SK-N-SH (cell line): Measurements from ENCODE around the gene TGFBI. TPM values are rescaled to one million over a fixed set of nuclear protein-coding genes. Genes with fewer than 3 reads are reported as not detected.

Experiments
- CTCF ChIA-PET: fragments of 300-600, 350-600 bp; formaldehyde crosslinking; extraction: SDS; loops from one replicate; lab custom pipeline; 2021; lab: Yijun Ruan, JAX
- POLR2A ChIA-PET: fragments of 350-600 bp; sonication (Branson Sonifier 250); formaldehyde crosslinking; extraction: SDS; loops from one replicate; lab custom pipeline; 2020; ENCODE audit warnings: antibody characterized with exemption, inconsistent platforms; lab: Yijun Ruan, JAX
- DNase-seq: peaks from one replicate; pipeline ENCODE4 v3.0.0; 2012
- H2AFZ ChIP-seq: fragments of 200-600 bp; sonication (generic); 2 replicates; pipeline ENCODE4 v1.8.1; 2016; ENCODE audit warnings: antibody characterized with exemption, mild to moderate bottlenecking, low read depth
- H3F3A ChIP-seq: fragments of 200-600 bp; sonication (generic); replicated peaks from 2 replicates; pipeline ENCODE3; 2016; ENCODE audit warnings: antibody characterized with exemption, mild to moderate bottlenecking; ENCODE audit not compliant: insufficient read depth
- H3K27ac ChIP-seq, 2 experiments: fragments of 200-500 bp in 1 of 2; fragments of 200-600 bp in 1 of 2; sonication (Bioruptor generic) in 1 of 2; sonication (generic), shearing (Covaris generic) in 1 of 2; 2 replicates each; pipeline versions ENCODE4 v1.5.1 to v1.6.1; 2014 to 2016; ENCODE audit warnings: low read depth in 2 of 2, inconsistent platforms in 1 of 2, low read length in 1 of 2, mild to moderate bottlenecking in 1 of 2, mixed read lengths in 1 of 2
- H3K27me3 ChIP-seq: fragments of 200-600 bp; sonication (generic), shearing (Covaris generic); 2 replicates; pipeline ENCODE4 v1.6.1; 2016; ENCODE audit warnings: mixed run types; ENCODE audit not compliant: insufficient read depth
- H3K36me3 ChIP-seq, 2 experiments: fragments of 200-500 bp in 1 of 2; fragments of 200-600 bp in 1 of 2; sonication (Bioruptor generic) in 1 of 2; sonication (generic) in 1 of 2; replicated peaks in 1 of 2; 2 replicates each; pipeline versions ENCODE3 to v1.5.1; 2014 to 2016; ENCODE audit warnings: low read length in 1 of 2, mild to moderate bottlenecking in 1 of 2; ENCODE audit not compliant: insufficient read depth in 2 of 2, control insufficient read depth in 1 of 2
- H3K4me1 ChIP-seq, 2 experiments: fragments of 200-500 bp in 1 of 2; fragments of 200-600 bp in 1 of 2; sonication (Bioruptor generic) in 1 of 2; sonication (generic), shearing (Covaris generic) in 1 of 2; 2 replicates each; pipeline versions ENCODE4 v1.5.1 to v1.6.1; 2014 to 2016; ENCODE audit warnings: low read depth in 1 of 2, low read length in 1 of 2, mixed run types in 1 of 2; ENCODE audit not compliant: insufficient read depth in 2 of 2, control insufficient read depth in 1 of 2
- H3K4me2 ChIP-seq: fragments of 200-600 bp; sonication (generic), shearing (Covaris generic); 2 replicates; pipeline ENCODE4 v1.6.1; 2017; ENCODE audit warnings: mixed run types
- H3K4me3 ChIP-seq, 2 experiments: fragments of 200-500 bp in 1 of 2; fragments of 200-600 bp in 1 of 2; sonication (Bioruptor generic) in 1 of 2; sonication (generic), shearing (Covaris generic) in 1 of 2; 2 replicates each; pipeline versions ENCODE4 v1.5.1 to v1.8.1; 2014 to 2016; ENCODE audit warnings: low read depth in 2 of 2, inconsistent platforms in 1 of 2, low read length in 1 of 2, mild to moderate bottlenecking in 1 of 2, mixed read lengths in 1 of 2, moderate library complexity in 1 of 2
- H3K79me2 ChIP-seq: fragments of 200-600 bp; sonication (generic); 2 replicates; pipeline ENCODE4 v1.8.1; 2017; ENCODE audit warnings: mild to moderate bottlenecking; ENCODE audit not compliant: insufficient read depth
- H3K9ac ChIP-seq: fragments of 200-600 bp; sonication (generic); 2 replicates; pipeline ENCODE4 v1.6.1; 2017; ENCODE audit warnings: mixed run types
- H3K9me2 ChIP-seq: fragments of 200-600 bp; sonication (generic); 2 replicates; pipeline ENCODE4 v1.6.1; 2017; ENCODE audit warnings: mixed run types
- H3K9me3 ChIP-seq: fragments of 200-600 bp; sonication (generic); 2 replicates; pipeline ENCODE4 v1.6.1; 2017; ENCODE audit warnings: mixed run types, mild to moderate bottlenecking, moderate library complexity
- H4K20me1 ChIP-seq: fragments of 200-600 bp; sonication (generic); 2 replicates; pipeline ENCODE4 v1.6.1; 2017; ENCODE audit warnings: mild to moderate bottlenecking, mixed run types; ENCODE audit not compliant: insufficient read depth
- EP300 ChIP-seq, 2 experiments: IDR thresholded peaks; 2 replicates each; pipeline versions ENCODE4 v1.4.0 to v1.6.1; 2012; ENCODE audit warnings: borderline replicate concordance in 1 of 2, low read depth in 1 of 2, low read length in 1 of 2
- EZH2phosphoT487 ChIP-seq: fragments of 200-600 bp; sonication (generic); IDR thresholded peaks from 2 replicates; pipeline ENCODE4 v1.6.1; 2017; ENCODE audit warnings: low read depth, mixed run types, mild to moderate bottlenecking, antibody characterized with exemption, moderate library complexity, borderline replicate concordance
- FOSL2 ChIP-seq: IDR thresholded peaks from 2 replicates; pipeline ENCODE4 v1.4.0; 2012; ENCODE audit warnings: low read depth, mild to moderate bottlenecking, moderate library complexity, borderline replicate concordance
- FOXM1 ChIP-seq: IDR thresholded peaks from 2 replicates; pipeline ENCODE4 v1.4.0; 2012; ENCODE audit warnings: low read depth, mild to moderate bottlenecking
- NFIC ChIP-seq: IDR thresholded peaks from 2 replicates; pipeline ENCODE4 v1.4.0; 2012; ENCODE audit warnings: borderline replicate concordance
- NRF1 ChIP-seq: IDR thresholded peaks from 2 replicates; pipeline ENCODE4 v1.6.1; 2012; ENCODE audit warnings: low read depth, mild to moderate bottlenecking, low read length
- POLR2AphosphoS5 ChIP-seq: IDR thresholded peaks from 2 replicates; pipeline ENCODE4 v1.6.1; 2012; ENCODE audit warnings: low read depth, low read length
- RAD21 ChIP-seq: IDR thresholded peaks from 2 replicates; pipeline ENCODE4 v1.6.1; 2012; ENCODE audit warnings: mild to moderate bottlenecking, low read length
- TCF12 ChIP-seq: IDR thresholded peaks from 2 replicates; pipeline ENCODE4 v1.4.0; 2012
- YY1 ChIP-seq: IDR thresholded peaks from 2 replicates; pipeline ENCODE4 v1.4.0; 2012; ENCODE audit warnings: low read depth, mild to moderate bottlenecking
- WGBS: methylation state at CpG from one replicate; pipeline ENCODE4 v1.1.6; 2017; ENCODE audit warnings: low lambda C conversion rate; 5-methylcytosine and 5-hydroxymethylcytosine counted together
- polyA plus RNA-seq, 3 experiments: library from polyadenylated mRNA; depleted of rRNA; stranded (reverse); fragments of >200 nt; gene quantifications; 2 replicates each; pipeline ENCODE4 v1.2.3, GENCODE V29; 2012
- TF ChIP-seq, protein P1 (sequence below): IDR thresholded peaks from 2 replicates; pipeline ENCODE4 v1.4.0; 2012; ENCODE audit warnings: low read depth, borderline replicate concordance
- TF ChIP-seq, protein P2 (sequence below): fragments of 200-600 bp; sonication (generic); IDR thresholded peaks from 2 replicates; pipeline ENCODE4 v1.6.1; 2017; ENCODE audit warnings: antibody characterized with exemption, mild to moderate bottlenecking, moderate library complexity
- TF ChIP-seq, protein P3 (sequence below): fragments of 150-350 bp; IDR thresholded peaks from 2 replicates; pipeline ENCODE4 v1.6.1; 2016; ENCODE audit warnings: mild to moderate bottlenecking, low read depth, low read length
- TF ChIP-seq, protein P4 (sequence below): IDR thresholded peaks from 2 replicates; pipeline ENCODE4 v1.4.0; 2012; ENCODE audit warnings: low read depth, borderline replicate concordance
- TF ChIP-seq, protein P5 (sequence below): IDR thresholded peaks from 2 replicates; pipeline ENCODE4 v1.4.0; 2012; ENCODE audit warnings: low read depth

The TGFBI gene
- polyA plus RNA-seq, 1 of the 3 experiments (the other 2 are of a cell fraction) = 2,678 TPM

DNA sequence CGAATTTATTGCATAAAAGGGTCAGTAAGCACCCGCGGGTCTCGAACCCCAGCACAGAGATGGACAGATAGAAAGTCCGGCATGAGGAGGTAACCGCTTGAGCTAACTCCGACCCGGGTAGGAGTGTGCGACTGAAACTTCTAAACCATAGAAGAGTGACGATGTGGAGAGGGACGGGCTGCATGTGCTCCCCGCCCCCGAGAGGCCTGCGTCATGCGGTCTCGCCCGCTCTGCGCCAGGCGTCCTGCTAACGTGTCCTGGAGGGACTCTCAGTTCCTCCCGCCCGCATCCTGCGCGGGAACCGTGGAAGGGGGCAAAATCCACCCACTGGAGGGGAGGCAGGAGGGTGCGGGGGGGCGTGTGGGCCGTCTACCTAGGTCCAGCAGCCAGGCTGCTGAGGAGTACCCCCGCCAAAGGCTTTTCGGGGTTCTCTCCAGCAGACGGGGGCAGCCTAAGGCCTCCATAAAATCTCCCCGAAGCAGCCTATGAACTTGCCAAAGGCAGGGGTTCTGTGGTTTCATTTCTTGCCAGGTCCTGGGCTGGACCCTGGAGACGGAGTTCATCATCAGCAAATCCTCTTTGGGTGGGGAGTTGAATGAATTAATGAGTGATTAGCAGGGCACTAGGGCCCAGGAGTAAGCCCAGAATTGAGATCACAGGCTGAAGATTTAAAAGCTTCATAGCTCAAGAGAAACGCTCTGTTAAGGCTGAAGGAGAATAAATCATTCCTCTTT lies 51.9 kb downstream of the TGFBI start (continued):
- TF ChIP-seq NFIC = no peak
- TF ChIP-seq, protein P1, sequence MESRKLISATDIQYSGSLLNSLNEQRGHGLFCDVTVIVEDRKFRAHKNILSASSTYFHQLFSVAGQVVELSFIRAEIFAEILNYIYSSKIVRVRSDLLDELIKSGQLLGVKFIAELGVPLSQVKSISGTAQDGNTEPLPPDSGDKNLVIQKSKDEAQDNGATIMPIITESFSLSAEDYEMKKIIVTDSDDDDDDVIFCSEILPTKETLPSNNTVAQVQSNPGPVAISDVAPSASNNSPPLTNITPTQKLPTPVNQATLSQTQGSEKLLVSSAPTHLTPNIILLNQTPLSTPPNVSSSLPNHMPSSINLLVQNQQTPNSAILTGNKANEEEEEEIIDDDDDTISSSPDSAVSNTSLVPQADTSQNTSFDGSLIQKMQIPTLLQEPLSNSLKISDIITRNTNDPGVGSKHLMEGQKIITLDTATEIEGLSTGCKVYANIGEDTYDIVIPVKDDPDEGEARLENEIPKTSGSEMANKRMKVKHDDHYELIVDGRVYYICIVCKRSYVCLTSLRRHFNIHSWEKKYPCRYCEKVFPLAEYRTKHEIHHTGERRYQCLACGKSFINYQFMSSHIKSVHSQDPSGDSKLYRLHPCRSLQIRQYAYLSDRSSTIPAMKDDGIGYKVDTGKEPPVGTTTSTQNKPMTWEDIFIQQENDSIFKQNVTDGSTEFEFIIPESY = no peak
- no peak for TF ChIP-seq YY1
- no peak for TF ChIP-seq FOSL2
- TF ChIP-seq TCF12 = no peak
- TF ChIP-seq, protein P2, sequence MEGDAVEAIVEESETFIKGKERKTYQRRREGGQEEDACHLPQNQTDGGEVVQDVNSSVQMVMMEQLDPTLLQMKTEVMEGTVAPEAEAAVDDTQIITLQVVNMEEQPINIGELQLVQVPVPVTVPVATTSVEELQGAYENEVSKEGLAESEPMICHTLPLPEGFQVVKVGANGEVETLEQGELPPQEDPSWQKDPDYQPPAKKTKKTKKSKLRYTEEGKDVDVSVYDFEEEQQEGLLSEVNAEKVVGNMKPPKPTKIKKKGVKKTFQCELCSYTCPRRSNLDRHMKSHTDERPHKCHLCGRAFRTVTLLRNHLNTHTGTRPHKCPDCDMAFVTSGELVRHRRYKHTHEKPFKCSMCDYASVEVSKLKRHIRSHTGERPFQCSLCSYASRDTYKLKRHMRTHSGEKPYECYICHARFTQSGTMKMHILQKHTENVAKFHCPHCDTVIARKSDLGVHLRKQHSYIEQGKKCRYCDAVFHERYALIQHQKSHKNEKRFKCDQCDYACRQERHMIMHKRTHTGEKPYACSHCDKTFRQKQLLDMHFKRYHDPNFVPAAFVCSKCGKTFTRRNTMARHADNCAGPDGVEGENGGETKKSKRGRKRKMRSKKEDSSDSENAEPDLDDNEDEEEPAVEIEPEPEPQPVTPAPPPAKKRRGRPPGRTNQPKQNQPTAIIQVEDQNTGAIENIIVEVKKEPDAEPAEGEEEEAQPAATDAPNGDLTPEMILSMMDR = no peak
- TF ChIP-seq POLR2AphosphoS5 = no peak
- TF ChIP-seq, protein P3, sequence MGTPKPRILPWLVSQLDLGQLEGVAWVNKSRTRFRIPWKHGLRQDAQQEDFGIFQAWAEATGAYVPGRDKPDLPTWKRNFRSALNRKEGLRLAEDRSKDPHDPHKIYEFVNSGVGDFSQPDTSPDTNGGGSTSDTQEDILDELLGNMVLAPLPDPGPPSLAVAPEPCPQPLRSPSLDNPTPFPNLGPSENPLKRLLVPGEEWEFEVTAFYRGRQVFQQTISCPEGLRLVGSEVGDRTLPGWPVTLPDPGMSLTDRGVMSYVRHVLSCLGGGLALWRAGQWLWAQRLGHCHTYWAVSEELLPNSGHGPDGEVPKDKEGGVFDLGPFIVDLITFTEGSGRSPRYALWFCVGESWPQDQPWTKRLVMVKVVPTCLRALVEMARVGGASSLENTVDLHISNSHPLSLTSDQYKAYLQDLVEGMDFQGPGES = no peak
- no peak for TF ChIP-seq RAD21
- no peak for TF ChIP-seq FOXM1
- no peak for TF ChIP-seq EP300 (IDR thresholded peaks at IDR 0.05; ENCODE audit: borderline replicate concordance in 1 of 2, low read depth in 1 of 2, low read length in 1 of 2)
- TF ChIP-seq, all 33 proteins: peak for 0

DNA sequence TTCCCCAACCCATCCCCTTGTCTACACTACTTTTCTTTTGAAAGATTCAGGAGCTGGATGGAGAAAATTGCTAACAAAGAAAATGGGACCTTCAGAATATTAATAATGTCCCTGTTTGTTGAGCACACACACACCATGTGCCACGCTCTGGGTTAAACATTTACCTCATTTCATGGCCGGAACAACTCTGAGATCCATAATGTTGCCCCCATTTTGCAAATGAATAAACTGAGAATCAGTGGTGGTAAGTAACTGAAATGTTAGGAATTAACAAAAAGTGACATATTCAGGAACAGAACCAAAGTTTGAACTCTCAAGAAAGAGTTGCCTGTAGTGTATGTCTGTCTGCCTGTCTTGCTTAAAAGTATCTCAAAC lies 52.4 kb downstream of the TGFBI start:
- WGBS = 89% methylated on average over 2 of the region's 2 CpGs
- Histone ChIP-seq H3K27ac (no peak overlapping the region), H3K36me3 (no peaks in the 10 kb centered on the region), H3K9ac (no peak overlapping the region), H4K20me1 (no peaks in the 10 kb centered on the region), H3K9me2 (no peaks in the 10 kb centered on the region), H2AFZ (no peak overlapping the region), H3K4me3 (no peak overlapping the region), H3K4me1 (no peaks in the 10 kb centered on the region; a peak in 1 of 4 replicates)
- no peak for DNase-seq
- CTCF ChIA-PET = interaction anchor here (0.7 to 9.7 kb wide), 24 partner anchors 10 to 199 kb away, joined by 3 to 73 read pairs (median 8); no protein-coding TSS in a partner anchor
- POLR2A ChIA-PET = no interaction called here
- TF ChIP-seq, protein P4, sequence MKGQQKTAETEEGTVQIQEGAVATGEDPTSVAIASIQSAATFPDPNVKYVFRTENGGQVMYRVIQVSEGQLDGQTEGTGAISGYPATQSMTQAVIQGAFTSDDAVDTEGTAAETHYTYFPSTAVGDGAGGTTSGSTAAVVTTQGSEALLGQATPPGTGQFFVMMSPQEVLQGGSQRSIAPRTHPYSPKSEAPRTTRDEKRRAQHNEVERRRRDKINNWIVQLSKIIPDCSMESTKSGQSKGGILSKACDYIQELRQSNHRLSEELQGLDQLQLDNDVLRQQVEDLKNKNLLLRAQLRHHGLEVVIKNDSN = no peak
- TF ChIP-seq, protein P5, sequence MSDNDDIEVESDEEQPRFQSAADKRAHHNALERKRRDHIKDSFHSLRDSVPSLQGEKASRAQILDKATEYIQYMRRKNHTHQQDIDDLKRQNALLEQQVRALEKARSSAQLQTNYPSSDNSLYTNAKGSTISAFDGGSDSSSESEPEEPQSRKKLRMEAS = no peak
- TF ChIP-seq NRF1 (no peak), EZH2phosphoT487 (no peak)
- TF ChIP-seq, protein P1 = no peak
- TF ChIP-seq, all 33 proteins: peak for 0
- Histone ChIP-seq H3K4me2 (no peak overlapping the region), H3K79me2 (no peaks in the 10 kb centered on the region), H3F3A (no peaks in the 10 kb centered on the region), H3K9me3 (no peaks in the 10 kb centered on the region), H3K27me3 (no peaks in the 10 kb centered on the region)
